T-helper 1 cell (primary cell): ENCODE results near the gene RPS6KC1.
"Not testable (repeated sequence)": the region's sequence is repeated elsewhere in the genome, so short reads cannot be mapped to it uniquely, and the experiment has no call there.

Experiments
- DNase-seq, 5 donors: peaks; one replicate each; pipeline ENCODE4 v3.0.0-alpha.2; 2012 to 2020

The RPS6KC1 gene

DNA sequence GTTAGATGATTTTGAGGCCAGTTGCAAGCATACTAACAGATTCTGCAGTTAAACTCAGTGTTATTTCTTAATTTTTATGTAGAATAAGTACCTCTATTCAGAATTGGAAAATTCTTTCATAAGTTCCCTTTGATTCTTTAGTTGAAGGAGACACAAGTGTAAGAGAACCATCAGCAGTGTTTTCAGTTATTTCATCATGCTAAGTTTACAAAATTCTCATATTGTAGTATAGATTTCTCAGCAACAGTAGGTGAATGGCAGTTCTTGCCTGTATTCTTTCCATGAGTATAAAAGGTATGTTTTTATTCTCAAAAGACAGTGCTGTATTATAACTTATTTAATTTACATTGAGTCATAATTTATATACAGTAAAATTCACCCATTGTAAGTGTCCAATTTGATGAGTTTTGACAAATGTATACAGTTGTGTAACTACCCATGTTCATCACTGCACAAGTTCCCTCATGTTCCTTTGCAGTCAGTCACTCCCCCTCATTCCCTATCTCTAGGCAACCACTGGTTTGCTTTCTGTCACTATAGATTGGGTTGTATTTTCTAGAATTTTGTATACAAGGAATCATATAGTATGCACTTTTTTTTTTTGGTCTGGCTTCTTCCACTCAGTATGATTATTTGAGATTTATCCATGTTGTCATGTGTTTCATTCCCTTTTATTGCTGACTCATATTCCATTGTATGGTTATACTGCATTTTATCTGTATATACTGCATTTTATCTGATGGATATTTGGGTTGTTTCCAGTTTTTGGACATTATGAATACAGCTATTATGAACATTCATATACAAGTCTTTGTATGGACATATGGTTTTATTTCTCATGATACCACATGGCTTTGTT, 3.9 kb downstream of the RPS6KC1 start:
- DNase-seq: no peak

DNA sequence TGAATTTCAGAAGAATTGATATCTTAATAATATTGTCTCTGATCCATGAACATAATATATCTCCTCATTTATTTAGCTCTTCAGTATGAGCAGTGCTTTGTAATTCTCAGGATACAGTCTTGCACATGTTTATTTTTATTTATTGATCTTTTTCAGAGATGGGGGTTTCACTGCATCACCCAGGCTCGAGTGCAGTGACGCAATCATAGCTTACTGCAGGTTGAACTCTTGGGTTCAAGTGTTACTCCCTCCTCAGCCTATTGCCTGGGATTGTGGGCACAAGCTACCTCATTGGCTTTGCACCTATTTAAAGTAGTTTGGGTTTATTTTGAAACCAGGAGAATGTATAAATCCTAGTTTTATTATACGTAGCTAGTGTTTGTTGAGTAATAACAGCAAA, 4.7 kb downstream of the RPS6KC1 start:
- no peak for DNase-seq

DNA sequence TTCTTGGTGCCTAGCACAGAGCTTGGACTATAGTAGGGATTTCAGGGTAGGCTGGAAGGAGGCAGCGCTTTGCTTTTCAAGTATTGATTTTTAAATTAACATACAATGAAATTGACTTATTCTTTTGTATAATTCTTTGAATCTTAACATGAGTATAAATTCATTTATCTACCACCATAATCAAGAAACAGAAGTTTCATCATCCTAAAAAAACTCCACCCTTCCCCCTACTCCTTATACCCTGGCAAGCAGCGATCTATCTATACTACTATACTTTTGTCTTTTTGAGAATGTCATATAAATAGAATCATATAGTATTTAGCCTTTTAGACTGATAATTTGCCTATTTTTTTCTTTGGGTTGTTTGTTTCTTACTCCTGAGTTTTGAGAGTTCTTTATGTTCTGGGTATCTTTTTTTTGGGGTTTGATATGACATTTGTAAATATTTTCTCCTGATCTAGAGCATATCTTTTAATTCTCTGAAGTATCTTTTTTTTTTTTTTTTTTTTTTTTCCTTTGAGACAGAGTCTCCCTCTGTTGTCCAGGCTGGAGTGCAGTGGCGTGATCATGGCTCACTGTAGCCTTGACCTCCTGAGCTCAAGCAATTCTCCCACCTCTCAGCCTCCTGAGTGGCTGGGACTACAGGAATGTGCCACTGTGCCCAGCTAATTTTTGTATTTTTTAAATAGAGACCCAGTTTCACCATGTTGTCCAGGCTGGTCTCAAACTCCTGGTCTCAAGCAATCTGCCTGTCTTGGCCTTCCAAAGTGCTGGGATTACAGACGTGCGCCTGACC, 6.4 kb downstream of the RPS6KC1 start:
- DNase-seq: no peak

DNA sequence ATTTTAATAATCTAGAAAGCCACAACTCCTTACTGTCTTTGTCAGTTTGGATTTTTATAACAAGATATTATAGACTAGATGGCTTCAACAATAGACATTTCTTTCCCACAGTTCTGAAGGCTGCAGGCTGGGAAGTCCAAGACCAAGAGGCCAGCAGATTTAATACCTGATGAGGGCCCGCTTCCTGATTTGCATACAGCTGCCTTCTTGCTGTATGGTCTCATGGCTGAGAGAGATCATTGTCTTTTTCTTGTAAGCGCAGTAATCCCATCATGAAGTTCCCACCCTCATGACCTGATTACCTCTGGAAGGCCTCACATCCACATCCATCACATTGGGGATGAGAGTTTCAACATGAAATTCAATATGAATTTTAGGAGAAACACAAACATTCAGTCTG, 9.8 kb downstream of the RPS6KC1 start:
- DNase-seq: no peak

- DNase-seq: no peak
Measured at GRCh38 chr1:213061263-213061662, 10.2 kb downstream of the RPS6KC1 start.

DNA sequence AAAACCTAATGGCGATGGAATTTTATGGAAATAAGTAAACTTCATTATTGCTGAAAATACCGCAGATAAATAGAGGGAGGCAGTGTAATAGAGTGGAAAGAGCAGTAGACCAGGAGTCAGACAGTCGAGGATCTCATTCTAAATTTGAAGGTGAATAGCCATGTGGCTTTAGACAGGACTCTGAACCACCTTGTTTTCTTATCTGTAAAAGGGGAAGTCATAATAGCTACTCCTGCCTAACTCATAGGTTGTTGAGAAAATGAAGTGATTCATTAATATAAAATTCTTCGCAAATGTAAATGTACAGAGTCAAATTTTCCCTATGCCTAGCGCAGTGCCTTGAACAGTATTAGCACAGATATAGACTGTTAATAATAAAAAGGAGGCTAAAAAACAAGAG, 14.8 kb downstream of the RPS6KC1 start:
- no peak for DNase-seq

DNA sequence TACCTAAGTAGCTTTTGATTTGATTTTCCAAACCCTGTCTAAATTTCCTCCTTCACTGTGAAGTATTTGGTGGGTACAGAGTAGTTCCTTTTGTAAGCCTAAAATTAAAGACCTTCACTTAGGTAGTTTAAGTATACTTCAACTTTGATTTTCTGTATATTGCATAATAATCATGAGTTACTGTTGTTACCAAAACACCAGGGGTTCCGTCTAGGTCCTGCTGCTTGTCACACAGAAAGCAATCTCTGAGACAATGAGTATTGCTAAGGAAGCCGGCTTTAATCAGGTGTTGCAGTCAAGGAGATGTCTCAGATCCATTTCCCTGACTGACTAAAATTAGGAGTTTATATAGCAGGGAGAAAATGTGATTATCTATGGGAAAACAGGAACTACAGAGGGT, 15.3 kb downstream of the RPS6KC1 start:
- no peak for DNase-seq

GRCh38 chr1:213067352-213067751, 16.3 kb downstream of the RPS6KC1 start:
- no peak for DNase-seq

DNA sequence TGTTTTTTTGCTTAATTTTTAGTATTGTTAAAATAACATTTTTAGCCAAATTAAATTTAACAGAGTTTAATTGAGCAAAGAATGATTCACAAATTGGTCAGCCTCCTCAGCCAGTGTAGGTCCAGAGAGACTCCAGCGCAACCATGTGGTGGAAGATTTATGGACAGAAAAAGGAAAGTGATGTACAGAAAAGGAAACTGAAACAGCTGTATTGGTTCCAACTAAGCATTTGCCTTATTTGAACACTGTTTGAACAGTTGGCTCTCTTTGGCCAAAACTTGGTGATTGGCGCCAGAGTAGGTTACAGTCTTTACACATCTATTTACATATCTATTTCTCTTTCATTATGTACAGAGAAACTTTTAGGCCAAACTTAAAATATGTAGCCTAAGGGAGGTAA, 19.4 kb downstream of the RPS6KC1 start:
- DNase-seq: peak in 1 of 5 donors; percentile 33

DNA sequence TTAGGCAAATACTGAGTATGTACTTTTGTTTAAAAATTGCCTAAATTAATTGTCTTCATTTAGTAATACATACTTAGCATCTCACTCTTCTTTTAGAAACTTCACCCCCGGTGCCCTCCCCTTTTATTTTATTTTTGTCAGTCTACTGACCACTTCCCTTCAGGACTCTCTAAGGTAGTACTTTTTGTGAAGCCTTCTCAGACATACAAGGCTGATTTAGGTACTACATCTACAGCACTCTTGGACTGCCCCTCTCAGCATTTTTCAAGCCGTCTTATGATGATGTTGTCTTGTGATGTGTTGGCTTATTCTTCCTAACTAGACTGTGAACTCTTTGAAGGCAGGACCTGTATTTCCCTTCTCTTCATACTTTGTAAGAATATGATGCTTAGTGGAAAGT, 24.7 kb downstream of the RPS6KC1 start:
- no peak for DNase-seq

DNA sequence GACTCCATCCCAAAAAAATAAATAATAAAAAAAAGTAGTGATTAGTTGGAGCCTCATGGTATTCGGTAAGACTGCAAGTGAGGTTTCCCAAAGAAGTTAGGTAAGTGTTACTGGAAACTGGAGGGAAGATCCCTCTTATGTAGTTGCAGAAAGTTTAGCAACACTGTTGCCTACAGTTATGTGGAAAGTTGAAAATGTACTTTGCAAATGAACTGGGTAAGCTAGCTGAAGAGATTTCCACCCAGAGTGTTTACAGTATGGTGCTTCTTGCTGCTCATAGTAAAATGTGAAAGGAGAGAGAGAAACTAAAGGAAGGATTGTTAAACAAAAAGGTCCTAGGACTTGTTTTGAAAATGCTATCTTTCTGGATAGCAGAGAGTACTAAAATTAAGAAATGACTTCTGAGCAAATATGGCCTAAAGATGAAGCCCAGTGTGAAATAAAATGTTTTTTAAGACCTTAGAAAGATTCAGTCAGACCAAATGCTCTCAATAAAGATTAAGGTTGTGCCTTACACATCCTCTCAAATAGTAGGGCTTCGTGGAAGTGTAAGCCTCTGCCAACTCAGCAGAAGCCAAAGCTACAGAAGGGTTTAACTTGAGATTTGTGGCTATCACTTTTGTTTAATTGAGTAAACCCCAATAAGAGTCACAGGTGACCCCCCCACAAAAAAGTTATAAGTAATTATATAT, 31.5 kb downstream of the RPS6KC1 start:
- no peak for DNase-seq

GRCh38 chr1:213083112-213083445, 32.0 kb downstream of the RPS6KC1 start:
- peak in 1 of 5 donors; percentile 63 for DNase-seq

DNA sequence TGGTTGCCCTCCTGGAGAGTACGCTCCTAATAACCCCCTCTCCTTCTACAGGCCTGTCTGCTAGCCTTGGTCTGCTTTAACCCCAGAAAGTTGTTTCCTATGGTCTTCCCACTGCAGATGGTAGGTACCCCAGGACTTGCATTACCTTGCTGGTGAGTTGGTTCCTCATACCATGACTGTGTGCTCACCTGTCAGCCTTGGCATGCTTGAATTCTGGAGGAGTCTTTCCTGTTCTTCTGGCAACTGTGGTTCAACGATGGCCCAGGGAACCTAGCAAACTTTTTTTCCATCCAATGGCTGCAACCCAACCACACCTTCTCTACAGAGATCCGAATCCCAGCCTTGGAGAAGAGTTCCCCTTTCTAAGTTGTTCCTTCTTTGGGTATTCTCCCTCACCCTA, 36.9 kb downstream of the RPS6KC1 start:
- DNase-seq: no peak

- peak in 1 of 5 donors; percentile 8 for DNase-seq
Measured at GRCh38 chr1:213089924-213090677, 39.1 kb downstream of the RPS6KC1 start.

DNA sequence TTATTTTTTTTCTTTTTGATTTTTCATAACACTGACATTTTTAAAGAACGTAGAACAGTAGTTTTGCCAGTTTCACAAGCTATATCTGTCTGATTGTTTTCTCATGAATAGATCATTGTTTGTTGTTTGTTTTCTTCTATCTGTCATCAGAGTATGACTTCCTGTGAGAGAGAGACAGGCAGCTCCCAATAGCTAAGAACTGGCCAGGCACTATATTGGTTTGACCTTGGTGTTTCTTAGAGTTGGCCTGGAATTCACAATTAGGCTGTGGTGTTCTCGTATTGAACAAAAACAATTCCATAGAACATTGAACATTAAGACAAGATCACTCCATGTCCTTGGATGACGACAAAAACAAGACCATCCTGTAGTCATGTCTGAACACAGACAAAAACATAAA, 43.4 kb downstream of the RPS6KC1 start:
- DNase-seq: no peak

- DNase-seq: no peak
Measured at GRCh38 chr1:213095467-213095866, 44.4 kb downstream of the RPS6KC1 start.

- DNase-seq: no peak
Measured at GRCh38 chr1:213099682-213100399, 48.8 kb downstream of the RPS6KC1 start.

DNA sequence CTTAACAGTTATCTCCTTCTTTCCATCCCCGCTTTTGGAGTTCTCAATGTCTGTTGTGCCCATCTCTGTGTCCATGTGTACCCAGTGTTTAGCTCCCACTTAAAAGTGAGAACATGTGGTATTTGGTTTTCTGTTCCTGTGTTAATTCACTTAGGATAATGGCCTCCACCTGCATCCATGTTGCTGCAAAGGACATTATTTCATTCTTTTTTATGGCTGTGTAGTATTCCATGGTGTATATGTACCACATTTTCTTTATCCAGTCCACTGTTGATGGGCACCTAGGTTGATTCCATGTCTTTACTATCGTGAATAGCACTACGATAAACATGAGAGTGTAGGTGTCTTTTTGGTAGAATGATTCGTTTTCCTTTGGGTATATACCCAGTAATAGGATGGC, 49.5 kb downstream of the RPS6KC1 start:
- not testable (repeated sequence) for DNase-seq

GRCh38 chr1:213103377-213104306, 52.6 kb downstream of the RPS6KC1 start:
- DNase-seq: no peak

DNA sequence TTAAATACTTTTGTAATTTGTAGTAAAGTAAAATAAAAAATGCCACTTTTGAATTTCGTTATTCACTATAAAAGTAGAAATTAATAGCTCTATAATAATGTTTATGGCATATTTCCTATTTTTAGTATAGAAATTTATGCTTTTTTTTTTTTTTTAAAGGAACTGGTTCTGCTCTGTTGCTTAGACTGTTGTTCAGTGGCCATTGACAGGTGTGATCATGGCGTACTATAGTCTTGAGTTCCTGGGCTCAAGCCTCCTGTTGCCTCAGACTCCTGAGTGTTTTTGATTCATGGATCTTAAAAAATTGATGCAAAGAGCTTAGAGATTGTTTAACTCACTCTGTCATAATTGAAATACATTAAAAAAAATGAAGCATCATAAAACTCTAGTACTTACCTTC, 53.6 kb downstream of the RPS6KC1 start:
- DNase-seq: no peak

DNA sequence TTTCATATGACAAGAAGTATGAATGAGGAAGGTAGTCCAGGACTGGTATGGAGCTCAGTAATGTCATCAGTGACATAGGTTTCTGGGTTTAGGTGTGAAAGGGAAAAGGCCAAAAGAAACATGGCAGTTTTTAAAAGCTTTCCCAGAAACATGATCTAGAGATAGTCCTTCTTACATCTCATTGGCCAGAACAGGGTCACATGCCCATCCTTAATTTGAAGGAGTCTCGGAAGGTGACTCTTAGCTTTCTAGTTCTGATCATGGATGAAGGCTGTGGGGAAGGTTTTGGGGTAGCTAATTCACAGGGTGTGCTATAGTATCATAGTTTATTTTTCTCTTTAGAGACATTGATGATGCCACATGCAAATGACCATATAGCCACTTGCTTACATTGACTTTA, 55.3 kb downstream of the RPS6KC1 start:
- no peak for DNase-seq
